Ectodermal cell (in vitro differentiated cells): ENCODE results near the gene HBS1L.

Experiments used
- H3K27ac ChIP-seq: 2 replicates; pipeline ENCODE4 v1.7.0; 2013; ENCODE audit warnings: mild to moderate bottlenecking, low read depth, low read length; ENCODE audit not compliant: insufficient read depth, poor library complexity, severe bottlenecking
- H3K27me3 ChIP-seq: 2 replicates; pipeline ENCODE4 v1.7.0; 2013; ENCODE audit warnings: mild to moderate bottlenecking, low read length; ENCODE audit not compliant: insufficient read depth, control insufficient read depth, poor library complexity, severe bottlenecking
- H3K36me3 ChIP-seq: one replicate; pipeline ENCODE4 v1.7.0; 2013; ENCODE audit warnings: low read length; ENCODE audit not compliant: control insufficient read depth, insufficient read depth
- H3K4me1 ChIP-seq: one replicate; pipeline ENCODE4 v1.7.0; 2013; ENCODE audit warnings: low read length; ENCODE audit not compliant: control insufficient read depth, insufficient read depth
- H3K4me3 ChIP-seq: 2 replicates; pipeline ENCODE4 v1.7.0; 2013; ENCODE audit warnings: low read depth, low read length, control low read depth; ENCODE audit not compliant: insufficient read depth
- H3K9me3 ChIP-seq: 2 replicates; pipeline ENCODE4 v1.7.0; 2013; ENCODE audit warnings: mild to moderate bottlenecking, low read length, moderate library complexity; ENCODE audit not compliant: control insufficient read depth
- WGBS, 2 experiments: methylation state at CpG; one replicate each; pipeline ENCODE4 v1.1.7; 2013; ENCODE audit warnings: missing lambda C conversion rate in 2 of 2; 5-methylcytosine and 5-hydroxymethylcytosine counted together

The HBS1L gene

GRCh38 chr6:135004399-135004798 lies 50.2 kb downstream of the HBS1L start:
- WGBS, 2 experiments, result 92 to 94% methylated on average over 2 of the region's 2 CpGs
- Histone ChIP-seq H3K27me3 (no peaks in the 10 kb centered on the region), H3K4me1 (no peaks in the 10 kb centered on the region), H3K4me3 (no peak overlapping the region), H3K27ac (no peak overlapping the region), H3K9me3 (no peaks in the 10 kb centered on the region), H3K36me3 (no peaks in the 10 kb centered on the region)

- Histone ChIP-seq H3K9me3 (no peaks in the 10 kb centered on the region), H3K36me3 (no peaks in the 10 kb centered on the region), H3K27ac (no peak overlapping the region), H3K27me3 (no peaks in the 10 kb centered on the region), H3K4me1 (no peaks in the 10 kb centered on the region), H3K4me3 (no peak overlapping the region)
- WGBS, 2 experiments, result 80 to 87% methylated on average over 5 of the region's 6 CpGs
These were observed 51.5 kb downstream of the HBS1L start for GRCh38 chr6:135002974-135003703.

- Histone ChIP-seq H3K27ac (no peak overlapping the region), H3K9me3 (no peaks in the 10 kb centered on the region), H3K4me1 (no peaks in the 10 kb centered on the region), H3K36me3 (peaks cover under 1% of the 10 kb centered on the region), H3K27me3 (no peaks in the 10 kb centered on the region), H3K4me3 (no peak overlapping the region)
- WGBS, 2 experiments, result 100% methylated on average over 2 of the region's 5 CpGs; no CpG with 5 or more reads in 1 of the 2 experiments
These were observed 52.3 kb downstream of the HBS1L start for GRCh38 chr6:135002229-135002844.

GRCh38 chr6:134999107-134999506 lies 55.5 kb downstream of the HBS1L start:
- Histone ChIP-seq H3K4me1 (no peaks in the 10 kb centered on the region), H3K36me3 (peaks cover 9% of the 10 kb centered on the region)
- WGBS, 2 experiments, result 95 to 100% methylated on average over 1 of the region's 1 CpG

GRCh38 chr6:134997133-134997995 lies 57.3 kb downstream of the HBS1L start:
- Histone ChIP-seq H3K27me3 (no peaks in the 10 kb centered on the region), H3K36me3 (peaks cover 13% of the 10 kb centered on the region)
- 95 to 97% methylated on average over 8 to 9 of the region's 9 CpGs for WGBS, 2 experiments

More at GRCh38 chr6:134999107-134999506, 55.5 kb downstream of the HBS1L start:
- Histone ChIP-seq H3K4me3 (no peak overlapping the region), H3K27me3 (no peaks in the 10 kb centered on the region), H3K9me3 (no peaks in the 10 kb centered on the region), H3K27ac (no peak overlapping the region)

GRCh38 chr6:134995536-134995935 lies 59.1 kb downstream of the HBS1L start:
- Histone ChIP-seq H3K9me3 (no peaks in the 10 kb centered on the region), H3K4me3 (no peak overlapping the region), H3K27ac (no peak overlapping the region), H3K36me3 (peaks cover 13% of the 10 kb centered on the region), H3K4me1 (no peaks in the 10 kb centered on the region), H3K27me3 (no peaks in the 10 kb centered on the region)
- WGBS, 2 experiments, result 100% methylated on average over 1 of the region's 1 CpG

More at GRCh38 chr6:134997133-134997995, 57.3 kb downstream of the HBS1L start:
- Histone ChIP-seq H3K4me1 (no peaks in the 10 kb centered on the region), H3K4me3 (no peak overlapping the region), H3K27ac (no peak overlapping the region), H3K9me3 (no peaks in the 10 kb centered on the region)

- no peak overlapping the region for H3K4me3 ChIP-seq
- H3K9me3 ChIP-seq, result no peaks in the 10 kb centered on the region
- H3K4me1 ChIP-seq, result no peaks in the 10 kb centered on the region
- no peaks in the 10 kb centered on the region for H3K27me3 ChIP-seq
- H3K27ac ChIP-seq, result no peak overlapping the region
- H3K36me3 ChIP-seq, result peaks cover 13% of the 10 kb centered on the region
These were observed 60.2 kb downstream of the HBS1L start for GRCh38 chr6:134994431-134994830.

GRCh38 chr6:134992155-134992554 lies 62.5 kb downstream of the HBS1L start:
- no peaks in the 10 kb centered on the region for H3K9me3 ChIP-seq
- H3K4me1 ChIP-seq, result no peaks in the 10 kb centered on the region
- H3K4me3 ChIP-seq, result no peak overlapping the region
- peaks cover 10% of the 10 kb centered on the region for H3K36me3 ChIP-seq
- WGBS, 2 experiments, result 90 to 96% methylated on average over 5 to 6 of the region's 6 CpGs
- no peaks in the 10 kb centered on the region for H3K27me3 ChIP-seq
- no peak overlapping the region for H3K27ac ChIP-seq

- no peak overlapping the region for H3K4me3 ChIP-seq
- WGBS, 2 experiments, result 94 to 96% methylated on average over 3 of the region's 3 CpGs
- H3K36me3 ChIP-seq, result peaks cover 4% of the 10 kb centered on the region
- no peaks in the 10 kb centered on the region for H3K4me1 ChIP-seq
- H3K9me3 ChIP-seq, result no peaks in the 10 kb centered on the region
- no peaks in the 10 kb centered on the region for H3K27me3 ChIP-seq
- H3K27ac ChIP-seq, result no peak overlapping the region
These were observed 64.4 kb downstream of the HBS1L start for GRCh38 chr6:134990262-134990661.

- no peak overlapping the region for H3K27ac ChIP-seq
- no peaks in the 10 kb centered on the region for H3K9me3 ChIP-seq
- H3K36me3 ChIP-seq, result no peaks in the 10 kb centered on the region
- no peaks in the 10 kb centered on the region for H3K4me1 ChIP-seq
- no peaks in the 10 kb centered on the region for H3K27me3 ChIP-seq
- no peak overlapping the region for H3K4me3 ChIP-seq
- 80 to 87% methylated on average over 1 of the region's 1 CpG for WGBS, 2 experiments
These were observed 69.8 kb downstream of the HBS1L start for GRCh38 chr6:134984821-134985220.
